ENCODE measurements around the gene SUMO3.

DNA sequence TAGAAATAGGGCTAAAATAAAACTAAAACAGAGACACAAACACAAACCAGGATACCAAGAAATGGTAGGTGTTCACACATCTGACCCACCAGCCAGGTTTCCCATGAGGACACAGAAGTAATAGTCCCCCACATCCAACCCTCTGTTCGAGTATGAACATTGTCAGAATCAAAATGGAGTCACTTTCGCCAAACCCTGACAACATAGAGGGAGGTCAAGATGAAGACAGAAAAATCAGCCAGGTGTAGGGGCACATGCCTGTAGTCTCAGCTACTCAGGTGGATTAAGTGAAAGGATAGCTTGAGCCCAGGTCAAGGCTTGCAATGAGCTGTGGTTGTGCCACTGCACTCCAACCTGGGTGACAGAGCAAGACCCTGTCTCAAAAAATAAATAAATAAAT is 20.1 kb downstream of the SUMO3 start:
- TF ChIP-seq EZH2 (IDR thresholded peaks at IDR 0.05; ENCODE audit: borderline replicate concordance, low read depth, low read length, severe bottlenecking) (no peak), POLR2AphosphoS5 (IDR thresholded peaks at IDR 0.05; ENCODE audit: insufficient read depth, low read depth, low read length) (no peak), MYC (IDR thresholded peaks at IDR 0.05; ENCODE audit: low read depth, low read length) (no peak), GATA2 (IDR thresholded peaks at IDR 0.05; ENCODE audit: insufficient read depth, insufficient read length, low read depth, low read length) (no peak), FOS (IDR thresholded peaks at IDR 0.05; ENCODE audit: borderline replicate concordance, insufficient read depth, low read length) (no peak), POLR2A (IDR thresholded peaks at IDR 0.05; ENCODE audit: low read depth, low read length) (no peak), JUN (IDR thresholded peaks at IDR 0.05; ENCODE audit: borderline replicate concordance, insufficient read depth, insufficient read length, low read depth) (no peak)
- TF ChIP-seq, protein P1, sequence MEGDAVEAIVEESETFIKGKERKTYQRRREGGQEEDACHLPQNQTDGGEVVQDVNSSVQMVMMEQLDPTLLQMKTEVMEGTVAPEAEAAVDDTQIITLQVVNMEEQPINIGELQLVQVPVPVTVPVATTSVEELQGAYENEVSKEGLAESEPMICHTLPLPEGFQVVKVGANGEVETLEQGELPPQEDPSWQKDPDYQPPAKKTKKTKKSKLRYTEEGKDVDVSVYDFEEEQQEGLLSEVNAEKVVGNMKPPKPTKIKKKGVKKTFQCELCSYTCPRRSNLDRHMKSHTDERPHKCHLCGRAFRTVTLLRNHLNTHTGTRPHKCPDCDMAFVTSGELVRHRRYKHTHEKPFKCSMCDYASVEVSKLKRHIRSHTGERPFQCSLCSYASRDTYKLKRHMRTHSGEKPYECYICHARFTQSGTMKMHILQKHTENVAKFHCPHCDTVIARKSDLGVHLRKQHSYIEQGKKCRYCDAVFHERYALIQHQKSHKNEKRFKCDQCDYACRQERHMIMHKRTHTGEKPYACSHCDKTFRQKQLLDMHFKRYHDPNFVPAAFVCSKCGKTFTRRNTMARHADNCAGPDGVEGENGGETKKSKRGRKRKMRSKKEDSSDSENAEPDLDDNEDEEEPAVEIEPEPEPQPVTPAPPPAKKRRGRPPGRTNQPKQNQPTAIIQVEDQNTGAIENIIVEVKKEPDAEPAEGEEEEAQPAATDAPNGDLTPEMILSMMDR (IDR thresholded peaks at IDR 0.05; ENCODE audit: extremely low read depth in 1 of 2, insufficient read depth in 1 of 2, low read depth in 1 of 2, low read length in 2 of 2): no peak
- TF ChIP-seq, protein P2, sequence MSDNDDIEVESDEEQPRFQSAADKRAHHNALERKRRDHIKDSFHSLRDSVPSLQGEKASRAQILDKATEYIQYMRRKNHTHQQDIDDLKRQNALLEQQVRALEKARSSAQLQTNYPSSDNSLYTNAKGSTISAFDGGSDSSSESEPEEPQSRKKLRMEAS (IDR thresholded peaks at IDR 0.05; ENCODE audit: insufficient read depth, insufficient read length): no peak

All from endothelial cell of umbilical vein (primary cell).